ENCODE results near the gene GTF2F2.

Gene GTF2F2

GRCh38 chr13:45215392-45216077, 95.2 kb downstream of the GTF2F2 start:
- TF ChIP-seq CTCF (conservative IDR thresholded peaks at IDR 0.05; ENCODE audit: low read depth, low read length): no peak
- DNase-seq (ENCODE audit: low read depth): no peak
- no peak overlapping the region for H3K4me3 ChIP-seq (ENCODE audit: low read length)

DNA sequence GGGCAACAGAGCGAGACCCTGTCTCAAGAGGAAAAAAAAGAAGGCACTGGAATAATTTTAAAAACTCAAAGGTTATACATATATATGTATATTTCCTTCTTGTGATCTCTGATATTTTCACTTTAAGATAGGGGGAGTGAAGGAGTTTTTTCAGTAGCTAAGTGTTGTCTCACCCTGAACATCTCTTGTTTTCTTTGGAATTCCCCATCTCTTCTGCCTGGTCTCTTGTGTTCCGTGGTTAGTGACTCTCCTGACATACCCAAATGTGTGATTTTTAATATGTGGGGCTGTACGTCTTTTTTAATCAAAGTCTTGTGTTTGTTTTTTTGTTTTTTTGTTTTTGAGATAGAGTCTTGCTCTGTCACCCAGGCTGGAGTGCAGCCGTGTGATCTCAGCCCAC, 95.9 kb downstream of the GTF2F2 start:
- DNase-seq (ENCODE audit: low read depth): no peak
- TF ChIP-seq CTCF (conservative IDR thresholded peaks at IDR 0.05; ENCODE audit: low read depth, low read length): no peak
- no peak overlapping the region for H3K4me3 ChIP-seq (ENCODE audit: low read length)

DNA sequence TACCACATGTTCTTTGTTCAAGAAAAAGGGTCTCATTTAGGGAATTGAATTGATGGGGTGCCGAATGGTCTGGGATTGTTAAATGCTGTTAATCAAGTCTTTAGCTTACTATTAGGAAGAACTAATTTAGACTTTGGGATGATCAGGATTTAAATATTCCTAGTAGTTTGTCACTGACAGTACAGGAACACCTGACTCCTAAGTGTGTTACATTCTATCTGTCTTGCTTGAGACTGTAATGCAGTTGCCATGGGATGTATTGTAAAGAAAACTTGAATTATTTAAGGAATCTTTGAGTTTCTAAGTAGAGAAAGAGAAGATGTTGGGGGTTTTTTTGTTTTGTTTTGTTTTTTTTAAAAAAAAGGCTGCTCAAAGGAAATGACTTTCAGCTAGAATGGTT, 98.4 kb downstream of the GTF2F2 start:
- no peak overlapping the region for H3K4me3 ChIP-seq (ENCODE audit: low read length)
- TF ChIP-seq CTCF (conservative IDR thresholded peaks at IDR 0.05; ENCODE audit: low read depth, low read length): no peak
- no peak for DNase-seq (ENCODE audit: low read depth)

DNA sequence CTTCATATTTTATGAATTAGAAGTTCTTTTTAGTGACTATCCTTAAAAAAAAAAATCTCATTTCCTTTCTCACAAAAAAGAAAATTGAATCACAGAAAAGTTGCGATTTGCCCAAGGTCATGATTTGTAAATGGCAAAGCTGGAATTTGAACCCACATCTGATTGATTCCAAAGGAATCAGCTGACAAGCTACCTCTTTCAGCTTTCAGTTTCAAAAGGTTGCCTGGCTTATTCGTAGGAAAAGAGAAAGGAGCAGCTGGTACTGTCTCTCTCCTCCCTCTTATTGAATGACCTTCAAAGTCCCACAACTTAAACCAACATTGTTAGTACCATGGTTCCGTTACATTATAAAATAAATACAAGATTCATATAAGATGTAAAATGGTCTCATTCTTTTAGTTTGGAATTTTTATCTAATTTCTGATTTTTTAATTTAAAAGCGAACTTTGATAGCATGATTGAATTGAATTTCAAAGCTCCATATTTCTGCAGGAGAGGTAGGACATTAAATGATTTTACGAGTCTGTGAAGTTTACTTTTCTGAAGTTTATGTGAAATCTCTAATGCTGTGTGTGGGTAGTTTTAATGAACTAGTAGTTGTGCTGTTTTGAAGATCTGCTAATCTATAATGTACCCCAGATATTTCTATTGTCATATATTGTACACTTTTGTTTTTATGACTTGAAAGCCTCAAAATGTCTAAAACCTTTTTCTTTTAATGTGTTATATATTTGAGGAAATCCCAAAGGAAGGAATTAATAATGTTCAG, 99.0 kb downstream of the GTF2F2 start:
- DNase-seq (ENCODE audit: low read depth): no peak
- TF ChIP-seq CTCF (conservative IDR thresholded peaks at IDR 0.05; ENCODE audit: low read depth, low read length): no peak
- H3K4me3 ChIP-seq (ENCODE audit: low read length): no peak overlapping the region

DNA sequence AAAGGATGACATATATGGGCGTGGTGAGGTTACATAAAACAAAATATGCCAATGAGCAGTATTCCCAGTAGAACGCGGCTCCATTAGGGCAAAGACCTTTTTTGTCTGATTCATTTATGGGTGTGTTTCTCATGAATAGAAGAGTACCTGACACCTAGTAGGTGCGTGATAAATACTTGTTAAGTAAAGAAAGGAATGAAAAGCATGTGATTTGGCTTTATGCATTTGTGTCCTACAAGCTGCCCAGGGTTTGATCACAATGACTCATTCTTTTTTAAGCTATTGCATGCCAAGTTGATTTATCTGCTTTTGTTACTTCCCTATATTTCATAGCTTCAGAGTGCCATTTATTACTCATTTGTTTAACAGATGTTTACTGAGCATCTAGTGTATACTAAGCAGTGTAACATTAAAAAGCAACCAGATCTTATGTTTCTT, 99.6 kb downstream of the GTF2F2 start:
- peak; percentile 88 for DNase-seq (ENCODE audit: low read depth)
- no peak for TF ChIP-seq CTCF (conservative IDR thresholded peaks at IDR 0.05; ENCODE audit: low read depth, low read length)
- no peak overlapping the region for H3K4me3 ChIP-seq (ENCODE audit: low read length)

DNA sequence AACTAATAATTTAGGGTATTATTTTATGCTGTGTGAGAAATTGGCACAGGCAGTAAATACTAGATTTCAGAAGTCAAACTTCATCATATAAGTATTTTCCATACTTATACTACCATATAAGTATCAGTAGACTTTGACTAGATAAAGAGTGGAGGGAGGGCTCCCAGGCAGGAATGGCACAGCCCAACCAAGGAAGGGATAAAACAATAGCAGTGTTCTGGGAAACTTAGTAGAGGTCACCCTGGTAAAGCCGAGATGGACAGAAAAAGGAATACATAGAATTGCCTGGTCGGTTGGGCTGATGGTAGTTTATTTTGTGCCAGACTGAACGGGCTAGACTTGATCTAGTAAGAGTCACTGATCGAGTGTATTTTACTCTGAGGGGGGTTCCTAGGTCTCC, 100.1 kb downstream of the GTF2F2 start:
- no peak for TF ChIP-seq CTCF (conservative IDR thresholded peaks at IDR 0.05; ENCODE audit: low read depth, low read length)
- no peak overlapping the region for H3K4me3 ChIP-seq (ENCODE audit: low read length)
- DNase-seq (ENCODE audit: low read depth): no peak

DNA sequence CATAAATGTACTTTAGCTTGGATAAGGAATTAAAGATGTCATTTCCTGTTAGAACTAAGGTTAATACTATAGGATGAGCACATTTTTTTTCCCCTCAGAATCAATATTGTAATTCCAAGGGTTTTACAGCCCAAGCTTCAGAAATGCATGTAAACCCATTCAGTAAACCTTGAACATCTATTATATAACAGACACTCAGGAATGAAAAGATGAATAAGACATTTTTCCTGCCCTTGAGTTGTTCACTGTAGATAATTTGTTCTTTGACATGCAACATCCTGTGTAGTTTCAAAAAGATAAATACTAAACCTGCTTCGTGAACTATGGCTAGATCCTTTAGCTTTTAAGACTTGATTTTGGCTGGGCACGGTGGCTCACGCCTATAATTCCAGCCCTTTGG, 102.2 kb downstream of the GTF2F2 start:
- DNase-seq (ENCODE audit: low read depth): no peak
- H3K4me3 ChIP-seq (ENCODE audit: low read length): no peak overlapping the region
- no peak for TF ChIP-seq CTCF (conservative IDR thresholded peaks at IDR 0.05; ENCODE audit: low read depth, low read length)

Data from retinal pigment epithelial cell (primary cell).